ENCODE measurements around the gene RNF13.

RNF13 gene, protein sequence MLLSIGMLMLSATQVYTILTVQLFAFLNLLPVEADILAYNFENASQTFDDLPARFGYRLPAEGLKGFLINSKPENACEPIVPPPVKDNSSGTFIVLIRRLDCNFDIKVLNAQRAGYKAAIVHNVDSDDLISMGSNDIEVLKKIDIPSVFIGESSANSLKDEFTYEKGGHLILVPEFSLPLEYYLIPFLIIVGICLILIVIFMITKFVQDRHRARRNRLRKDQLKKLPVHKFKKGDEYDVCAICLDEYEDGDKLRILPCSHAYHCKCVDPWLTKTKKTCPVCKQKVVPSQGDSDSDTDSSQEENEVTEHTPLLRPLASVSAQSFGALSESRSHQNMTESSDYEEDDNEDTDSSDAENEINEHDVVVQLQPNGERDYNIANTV

DNA sequence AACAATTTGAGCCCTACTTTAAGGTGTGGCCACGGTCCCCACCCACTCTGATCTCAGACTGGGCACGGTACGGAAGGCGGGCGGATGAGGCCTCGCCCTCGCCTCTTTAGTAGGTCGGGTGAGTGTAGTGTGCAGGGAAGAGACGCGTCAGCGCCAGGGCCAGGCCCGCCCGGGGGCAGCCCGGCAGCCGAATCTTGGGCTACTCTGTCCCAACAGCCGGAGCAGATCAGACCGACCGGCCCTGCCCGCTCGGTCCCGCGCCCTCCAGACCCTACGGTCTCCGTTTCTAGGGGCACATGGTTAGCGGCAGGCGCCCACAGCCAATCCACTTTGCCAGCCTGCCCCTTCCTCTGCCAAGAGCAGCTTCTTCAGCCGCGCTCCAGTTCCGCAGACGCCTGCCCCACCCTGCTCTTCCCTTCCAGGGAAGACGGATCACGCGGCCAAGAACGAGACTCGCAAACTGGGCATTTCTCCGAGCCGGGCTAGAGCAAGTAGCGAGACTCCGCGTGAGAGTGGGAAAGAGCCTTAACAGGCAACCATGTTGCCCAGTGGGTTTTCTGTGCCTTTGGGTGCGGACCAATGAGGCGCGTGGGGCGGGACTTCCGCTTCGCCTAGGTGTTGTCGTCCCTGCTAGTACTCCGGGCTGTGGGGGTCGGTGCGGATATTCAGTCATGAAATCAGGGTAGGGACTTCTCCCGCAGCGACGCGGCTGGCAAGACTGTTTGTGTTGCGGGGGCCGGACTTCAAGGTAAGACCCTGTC is at the start of gene RNF13:
TSS of gene RNF13 (plus strand) at position 610 of the 761 bp plus-strand sequence. CDS start 32,812 bp downstream, outside the sequence.
- peak; percentile 97 for DNase-seq

- peak; percentile 61 to 71 (median 63) for DNase-seq
These were observed 49.3 kb upstream of the RNF13 start for GRCh38 chr3:149763565-149764195.

- DNase-seq = no peak
These were observed 48.7 kb upstream of the RNF13 start for GRCh38 chr3:149764302-149764701.

GRCh38 chr3:149765762-149766334 is 47.2 kb upstream of the RNF13 start:
- peak; percentile 49 to 72 (median 69) for DNase-seq

- DNase-seq = no peak
These were observed 45.3 kb upstream of the RNF13 start for GRCh38 chr3:149767720-149768119.

GRCh38 chr3:149768704-149769103 is 44.3 kb upstream of the RNF13 start:
- no peak for DNase-seq

DNA sequence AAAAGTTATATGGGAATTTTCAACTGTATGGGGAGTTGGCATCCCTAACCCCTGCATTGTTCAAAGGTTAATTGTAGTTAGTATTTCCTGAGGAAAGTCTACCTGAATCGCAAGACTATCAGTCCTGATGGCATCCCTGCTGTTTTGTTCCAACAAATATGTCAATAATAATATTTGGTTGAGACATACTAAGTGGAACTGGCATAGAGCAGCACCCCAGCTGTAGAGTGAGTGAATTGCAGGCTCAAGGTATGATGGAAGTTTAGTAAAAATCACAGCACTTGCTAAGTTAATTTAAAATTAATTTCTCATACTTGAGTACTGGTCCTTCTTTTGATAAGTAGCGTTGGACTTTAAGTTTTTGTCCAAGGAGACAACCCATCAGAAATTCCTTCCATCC is 42.8 kb upstream of the RNF13 start:
- peak in 1 of 3 donors; percentile 4 for DNase-seq

DNA sequence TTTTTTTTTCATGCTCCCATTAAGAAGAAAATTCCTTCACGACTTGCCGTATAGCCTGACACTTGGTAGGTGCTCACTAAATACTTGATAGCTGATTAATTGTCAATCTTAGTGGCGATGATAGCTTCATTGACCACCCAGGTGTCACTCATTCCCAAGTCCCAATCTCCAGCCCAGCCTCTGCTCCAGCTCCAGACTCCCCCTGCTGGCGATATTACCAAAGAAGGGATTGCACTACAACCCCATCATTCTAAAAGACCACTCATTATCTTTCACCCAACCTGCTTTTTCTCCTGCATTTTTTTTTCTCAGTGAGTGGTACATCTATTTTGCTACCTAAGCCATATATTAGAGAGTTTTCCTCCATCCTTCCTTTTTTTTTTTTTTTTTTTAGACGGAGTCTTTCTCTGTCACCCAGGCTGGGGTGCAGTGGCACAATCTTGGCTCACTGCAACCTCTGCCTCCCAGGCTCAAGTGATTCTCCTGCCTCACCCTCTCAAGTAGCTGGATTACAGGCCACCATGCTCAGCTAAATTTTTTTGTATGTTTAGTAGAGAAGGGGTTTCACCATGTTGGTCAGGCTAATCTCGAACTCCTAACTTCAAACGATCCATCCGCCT is 41.3 kb upstream of the RNF13 start:
- DNase-seq = peak; percentile 58 to 78 (median 68)

DNA sequence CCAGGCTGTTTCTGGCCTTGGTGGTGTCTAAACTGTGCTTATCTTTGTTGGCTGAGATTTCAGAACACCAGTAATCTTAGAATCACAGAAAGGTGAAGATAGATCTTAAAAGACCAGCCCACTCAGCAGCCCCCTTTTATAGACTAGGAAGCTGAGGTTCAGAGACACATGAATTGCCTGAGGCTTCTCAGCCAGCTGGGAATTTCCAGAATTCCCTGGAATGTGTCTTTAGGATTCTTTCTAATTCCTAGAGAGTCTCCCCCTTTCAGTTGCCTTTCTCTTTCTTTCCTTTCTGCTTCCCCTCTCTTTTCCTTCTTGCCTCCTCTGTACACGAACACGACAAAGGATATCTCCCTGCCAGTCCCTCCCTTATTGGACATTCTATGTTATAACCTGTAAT is 40.2 kb upstream of the RNF13 start:
- no peak for DNase-seq

GRCh38 chr3:149776170-149776569 is 36.8 kb upstream of the RNF13 start:
- no peak for DNase-seq

DNA sequence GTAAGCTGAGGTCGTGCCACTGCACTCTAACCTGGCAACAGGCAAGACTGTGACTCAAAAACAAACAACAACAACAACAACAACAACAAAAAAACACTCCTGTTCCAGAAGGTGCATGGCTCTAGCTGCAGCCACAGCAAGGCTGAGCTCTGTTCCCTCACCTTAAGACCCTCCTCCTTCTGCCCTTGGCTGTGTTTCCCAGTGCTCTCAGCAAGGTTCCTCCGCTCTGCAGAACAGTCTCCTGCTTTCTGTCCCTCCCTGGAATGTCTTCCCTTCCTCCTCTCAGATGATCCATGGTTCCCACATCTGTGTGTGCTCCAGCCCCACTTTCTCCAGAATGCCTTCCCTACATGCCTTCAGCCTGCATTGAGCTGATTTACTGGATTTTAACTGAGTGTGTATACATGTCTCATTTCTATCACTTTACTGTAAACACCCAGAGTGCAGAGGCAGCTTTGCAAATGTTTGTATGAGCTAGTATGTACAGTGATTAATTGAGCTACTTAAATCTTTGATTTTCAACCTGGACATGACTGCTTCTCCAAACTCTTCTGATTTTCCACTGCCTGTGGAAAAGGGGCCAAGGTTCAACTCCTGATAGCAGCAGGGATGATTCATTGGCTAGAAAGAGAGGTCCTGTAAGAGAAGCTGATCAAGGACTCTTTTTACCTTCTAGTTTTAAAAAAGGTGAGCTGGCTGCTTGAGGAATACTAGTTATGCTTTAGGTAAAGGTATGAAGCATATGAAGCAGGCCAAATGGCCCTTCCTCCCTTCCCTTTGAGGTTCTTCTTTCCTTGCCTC is 35.4 kb upstream of the RNF13 start:
- DNase-seq = no peak

- DNase-seq = peak; percentile 67 to 88 (median 76)
These were observed 31.8 kb upstream of the RNF13 start for GRCh38 chr3:149781211-149781610.

DNA sequence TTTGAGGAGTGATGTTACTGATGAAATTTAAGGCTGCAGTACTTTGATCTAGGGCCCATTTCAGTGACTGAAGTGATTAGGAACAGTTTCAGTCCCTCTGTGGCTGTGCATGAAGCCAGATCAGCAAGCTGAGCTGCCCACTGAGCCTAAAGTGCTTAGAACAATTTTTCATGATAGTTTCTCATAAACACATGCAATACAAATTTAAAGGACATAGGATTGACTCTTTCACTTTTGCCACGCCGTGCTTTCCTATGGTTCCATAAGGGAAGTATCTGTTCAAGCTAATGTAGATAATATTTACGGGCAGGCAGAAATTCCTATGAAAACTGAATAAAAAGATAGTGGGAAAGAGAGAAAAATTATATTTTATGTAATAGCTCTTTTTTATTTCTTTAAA is 31.3 kb upstream of the RNF13 start:
- peak in 2 of 3 donors; percentile 15 to 28 for DNase-seq

DNA sequence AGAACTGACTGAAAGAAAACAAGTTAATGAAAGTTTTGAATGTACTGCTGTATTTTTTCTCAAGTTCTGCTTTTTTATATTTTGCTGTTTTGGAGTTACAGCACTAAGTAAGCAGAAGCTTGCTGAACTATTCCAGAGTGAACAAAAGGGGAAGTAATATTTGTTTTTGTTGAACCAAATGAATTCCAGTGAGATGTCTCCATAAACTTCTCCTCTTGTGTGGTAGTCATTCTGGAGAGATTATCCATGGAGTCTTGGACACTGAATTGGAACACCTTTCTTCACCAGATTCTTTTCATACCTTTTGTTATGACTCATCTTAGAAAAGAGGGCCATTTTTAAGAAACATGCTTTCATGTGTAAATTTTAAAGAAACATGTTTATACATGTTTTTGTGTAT is 29.4 kb upstream of the RNF13 start:
- peak; percentile 42 to 81 (median 80) for DNase-seq

GRCh38 chr3:149784064-149784704 is 28.8 kb upstream of the RNF13 start:
- no peak for DNase-seq

DNA sequence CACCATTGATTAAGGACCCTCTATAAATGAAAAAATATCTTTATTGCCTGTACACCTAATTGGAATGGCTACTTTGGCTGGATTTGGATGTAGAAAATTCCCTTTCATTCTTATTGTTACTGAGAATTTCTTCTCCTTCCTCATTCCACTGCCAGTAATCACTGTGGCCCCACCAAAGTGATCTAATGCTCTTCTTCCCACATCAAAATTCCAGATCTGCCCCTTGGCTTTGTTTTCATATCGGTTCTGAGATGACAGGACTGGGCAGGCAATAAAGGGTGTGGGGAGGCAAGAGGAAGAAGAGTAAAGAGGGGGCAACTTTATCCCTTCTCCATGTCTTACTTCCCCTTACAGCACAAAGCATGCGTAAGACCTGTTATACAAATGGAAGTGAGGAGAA is 22.7 kb upstream of the RNF13 start:
- peak; percentile 17 to 41 (median 17) for DNase-seq

DNA sequence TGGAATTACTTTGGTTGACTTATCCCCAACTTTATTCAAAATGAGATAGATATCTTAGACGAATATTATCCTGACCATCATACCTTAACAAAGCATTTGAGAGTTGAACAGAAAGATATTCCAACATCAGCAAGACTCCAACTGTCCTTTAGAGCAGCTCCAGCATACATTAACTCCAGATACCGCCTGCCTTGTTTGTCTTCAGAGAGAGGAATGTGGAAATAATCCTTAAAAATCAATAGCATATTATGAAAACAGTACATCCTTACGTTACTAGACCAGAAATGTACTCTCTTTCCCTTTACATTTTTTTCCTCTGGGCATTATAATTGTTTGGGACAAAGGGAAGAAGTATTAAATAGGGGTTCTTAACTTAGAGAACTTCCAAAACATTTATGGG is 22.3 kb upstream of the RNF13 start:
- DNase-seq = no peak

DNA sequence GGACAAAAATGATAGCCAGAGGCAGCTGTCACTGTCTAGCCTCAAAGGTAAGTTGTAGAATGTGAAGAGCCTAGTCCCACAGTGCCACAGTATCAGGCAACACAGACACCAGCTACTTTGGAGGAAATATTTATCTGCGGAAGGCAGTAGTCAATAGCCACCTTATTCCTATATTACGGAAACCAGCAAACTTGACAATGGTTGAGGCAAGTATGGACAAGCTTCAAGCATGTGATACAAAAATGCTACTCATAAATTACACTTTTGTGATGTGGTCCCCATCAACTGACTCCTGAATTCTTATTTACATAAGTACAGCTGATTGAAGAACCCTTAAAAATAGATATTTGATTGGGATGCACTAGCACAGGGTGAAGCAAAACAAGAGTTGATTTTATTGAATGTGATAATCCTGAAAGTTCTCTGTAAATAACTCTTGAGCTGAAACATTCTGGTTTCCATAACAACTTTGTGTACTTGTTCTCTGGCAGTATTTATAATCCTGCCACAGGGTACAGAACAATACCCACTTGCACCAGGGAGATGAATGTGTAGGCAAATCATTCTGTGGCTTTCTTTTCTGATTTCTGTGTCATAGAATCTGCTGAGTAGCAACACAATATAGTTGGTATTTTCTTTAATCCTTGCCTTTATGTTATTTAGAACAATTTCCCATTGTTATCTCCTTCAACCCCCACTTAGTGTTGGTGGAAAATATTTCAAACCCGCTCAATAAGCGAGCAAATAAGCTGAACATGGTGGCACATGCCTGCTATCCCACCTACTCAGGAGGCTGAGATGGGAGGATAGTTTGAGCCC is 20.4 kb upstream of the RNF13 start, which contains the start of gene ANKUB1:
TSS of gene ANKUB1 (minus strand) at position 103 of the 819 bp plus-strand sequence. CDS start 188 bp downstream, outside the sequence.
- DNase-seq = no peak

DNA sequence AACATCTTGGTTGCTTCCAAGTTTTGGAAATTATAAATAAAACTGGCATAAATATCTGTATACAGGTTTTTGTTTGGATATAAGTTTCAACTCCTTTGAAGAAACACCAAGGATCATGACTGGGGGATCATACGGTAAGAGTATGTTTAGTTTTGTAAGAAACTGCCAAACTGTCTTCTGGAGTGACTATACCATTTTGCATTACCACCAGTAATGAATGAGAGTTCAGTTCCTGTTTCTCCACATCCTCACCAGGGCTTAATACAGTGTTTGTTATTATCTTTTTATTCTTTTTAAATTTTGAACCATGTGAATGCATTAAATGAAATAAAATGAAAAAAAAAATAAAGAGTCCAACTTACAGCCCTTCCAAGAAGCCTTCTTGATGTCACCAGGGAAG is 17.0 kb upstream of the RNF13 start:
- DNase-seq = no peak

DNA sequence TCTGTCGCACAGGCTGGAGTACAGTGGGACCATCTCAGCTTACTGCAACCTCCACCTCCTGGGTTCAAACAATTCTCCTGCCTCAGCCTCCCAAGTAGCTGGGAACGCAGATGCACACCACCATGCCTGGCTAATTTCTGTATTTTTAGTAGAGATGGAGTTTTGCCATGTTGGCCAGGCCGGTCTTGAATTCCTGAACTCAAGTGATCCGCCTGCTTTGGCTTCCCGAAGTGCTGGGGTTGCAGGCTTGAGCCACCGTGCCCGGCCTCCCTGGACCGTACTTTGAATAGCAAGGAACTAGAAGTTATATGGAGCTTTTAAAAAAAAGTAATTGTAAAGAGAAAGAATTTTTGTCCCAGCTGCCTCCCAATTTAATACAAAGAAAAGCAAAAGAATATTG is 12.3 kb upstream of the RNF13 start:
- DNase-seq = no peak

Data from suppressor macrophage treated with lipopolysaccharide for 1 hour (primary cell).